ENCODE data around the gene ADCY9.
A peak's percentile ranks its signal among the peaks of the same experiment; 100 is the strongest.
"Not testable (repeated sequence)": the region's sequence is repeated elsewhere in the genome, so short reads cannot be mapped to it uniquely, and the experiment has no call there.

Gene ADCY9

GRCh38 chr16:3945751-3946603, 170.3 kb downstream of the ADCY9 start:
- DNase-seq = no peak

DNA sequence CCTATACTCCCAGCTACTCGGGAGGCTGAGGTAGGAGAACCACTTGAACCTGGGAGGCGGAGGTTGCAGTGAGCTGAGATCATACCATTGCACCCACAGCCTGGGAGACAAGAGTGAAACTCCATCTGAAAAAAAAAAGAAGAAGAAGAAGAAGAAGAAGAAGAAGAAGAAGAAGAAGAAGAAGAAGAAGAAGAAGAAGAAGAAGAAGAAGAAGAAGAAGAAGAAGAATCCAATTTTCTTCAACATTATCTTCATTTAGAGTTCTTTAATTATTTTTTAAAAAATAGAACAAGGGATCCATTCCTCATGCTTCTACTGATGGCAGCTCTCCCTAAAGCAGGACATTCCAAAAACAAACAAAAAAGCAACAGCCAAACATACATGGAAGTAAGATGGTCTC, 171.8 kb downstream of the ADCY9 start:
- DNase-seq = not testable (repeated sequence)

DNA sequence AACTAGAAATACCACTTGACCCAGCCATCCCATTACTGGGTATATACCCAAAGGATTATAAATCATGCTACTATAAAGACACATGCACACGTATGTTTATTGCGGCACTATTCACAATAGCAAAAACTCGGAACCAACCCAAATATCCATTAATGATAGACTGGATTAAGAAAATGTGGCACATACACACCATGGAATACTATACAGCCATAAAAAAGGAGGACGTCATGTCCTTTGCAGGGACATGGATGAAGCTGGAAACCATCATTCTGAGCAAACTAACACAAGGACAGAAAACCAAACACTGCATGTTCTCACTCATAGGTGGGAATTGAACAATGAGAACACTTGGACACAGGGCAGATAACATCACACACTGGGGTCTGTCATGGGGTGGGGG, 174.1 kb downstream of the ADCY9 start:
- not testable (repeated sequence) for DNase-seq

DNA sequence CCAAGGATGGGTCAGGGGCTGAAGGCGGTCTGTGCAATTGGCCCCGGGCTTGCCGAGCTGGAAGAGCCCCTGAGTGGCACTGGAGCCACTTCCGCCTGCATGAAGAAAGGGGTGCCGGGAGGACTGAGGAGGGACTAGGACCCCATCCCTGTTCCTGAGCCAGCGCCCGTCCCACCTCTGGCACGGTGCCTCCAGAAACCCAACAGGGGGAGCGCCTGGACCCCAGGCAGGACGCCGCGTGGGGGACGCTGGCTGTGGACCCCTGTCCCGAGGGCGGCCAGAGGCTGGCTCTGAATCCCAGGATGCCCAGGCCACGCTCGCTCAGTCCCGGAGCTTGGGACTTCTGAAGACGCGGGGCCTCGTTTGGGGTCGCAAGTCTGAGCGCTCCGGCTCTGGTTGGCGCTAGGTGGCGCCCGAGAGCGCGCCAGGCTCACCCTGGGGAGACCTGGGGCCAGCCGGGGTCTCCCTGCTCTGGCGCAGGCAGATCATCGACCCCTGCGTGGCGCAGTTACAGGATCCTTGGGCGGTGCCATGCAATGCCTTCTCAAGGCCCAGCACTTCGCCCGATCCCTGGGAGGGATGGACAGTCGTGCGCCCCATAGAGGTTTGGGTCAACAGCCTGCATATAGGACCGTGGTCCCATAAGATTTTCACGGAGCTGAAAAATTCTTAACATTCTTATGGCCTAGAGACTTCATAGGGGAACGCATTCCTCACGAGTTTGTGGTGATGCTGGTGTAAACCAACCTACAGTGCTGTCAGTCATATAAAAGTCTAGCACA, 177.2 kb downstream of the ADCY9 start:
- DNase-seq = peak; percentile 70

DNA sequence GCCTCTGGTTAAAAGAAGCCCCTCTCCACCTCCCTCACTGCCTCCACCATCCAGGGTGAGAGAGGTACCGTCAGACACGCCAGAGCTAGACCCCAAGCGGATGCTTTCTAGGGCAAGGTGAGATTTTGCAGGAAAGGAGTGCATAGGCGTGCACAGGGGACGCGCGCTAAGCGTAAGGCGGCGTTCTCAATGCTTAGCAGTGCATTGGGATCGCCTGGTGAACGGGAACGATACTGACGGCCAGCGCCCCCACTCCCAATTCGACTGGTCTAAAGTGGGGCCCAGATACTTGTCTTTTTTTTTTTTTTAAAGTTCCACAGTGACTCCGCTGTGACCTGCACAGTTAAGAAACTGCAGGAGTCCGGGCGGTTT, 177.8 kb downstream of the ADCY9 start:
- DNase-seq = no peak

- no peak for DNase-seq
Measured at GRCh38 chr16:3937066-3937875, 179.0 kb downstream of the ADCY9 start.

- no peak for DNase-seq
Measured at GRCh38 chr16:3935921-3936320, 180.3 kb downstream of the ADCY9 start.

GRCh38 chr16:3934491-3935181, 181.6 kb downstream of the ADCY9 start:
- no peak for DNase-seq

GRCh38 chr16:3927147-3927546, 189.1 kb downstream of the ADCY9 start:
- not testable (repeated sequence) for DNase-seq

GRCh38 chr16:3924763-3925162, 191.5 kb downstream of the ADCY9 start:
- no peak for DNase-seq

GRCh38 chr16:3922241-3922640, 194.0 kb downstream of the ADCY9 start:
- DNase-seq = no peak

GRCh38 chr16:3920206-3920605, 196.0 kb downstream of the ADCY9 start:
- no peak for DNase-seq

GRCh38 chr16:3919413-3919812, 196.8 kb downstream of the ADCY9 start:
- DNase-seq = no peak

DNA sequence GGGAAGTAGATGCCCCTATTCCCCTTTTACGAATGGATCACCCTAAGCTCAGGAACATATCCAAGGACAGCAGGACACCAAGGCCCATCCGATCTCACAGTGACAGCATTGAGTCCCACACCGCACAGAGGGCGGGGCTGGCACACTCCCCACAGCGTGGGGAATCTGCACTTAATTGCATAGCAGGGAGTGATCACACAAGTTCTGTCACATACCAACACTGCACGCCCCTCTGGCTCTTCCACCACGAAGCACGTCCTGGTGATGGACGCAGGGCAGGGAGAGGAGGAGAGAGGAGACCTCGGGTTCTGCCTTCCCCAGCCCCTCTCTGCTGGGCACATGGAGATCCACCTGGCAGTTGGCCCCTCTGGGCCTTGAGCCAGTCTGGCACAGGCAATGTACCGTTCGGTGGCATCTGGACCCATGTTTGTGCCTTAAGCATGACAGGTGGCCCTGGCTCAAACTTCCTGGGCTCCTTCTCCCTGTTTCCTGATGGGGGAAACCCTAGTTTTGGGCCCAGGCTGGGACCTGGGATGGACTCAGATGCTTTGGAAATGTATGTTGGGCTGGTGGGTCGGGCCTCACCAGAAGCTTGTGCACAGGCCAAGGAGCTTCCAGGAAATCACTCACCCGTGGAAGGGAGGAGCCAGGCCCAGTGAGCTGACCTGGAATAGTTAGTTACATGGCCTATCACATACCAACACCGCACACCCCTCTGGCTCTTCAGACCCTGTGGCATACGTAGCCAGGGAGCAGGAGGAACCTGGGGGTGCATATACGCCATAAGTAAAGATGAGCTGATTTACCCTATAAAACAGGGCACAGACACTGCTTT, 200.6 kb downstream of the ADCY9 start:
- no peak for DNase-seq

DNA sequence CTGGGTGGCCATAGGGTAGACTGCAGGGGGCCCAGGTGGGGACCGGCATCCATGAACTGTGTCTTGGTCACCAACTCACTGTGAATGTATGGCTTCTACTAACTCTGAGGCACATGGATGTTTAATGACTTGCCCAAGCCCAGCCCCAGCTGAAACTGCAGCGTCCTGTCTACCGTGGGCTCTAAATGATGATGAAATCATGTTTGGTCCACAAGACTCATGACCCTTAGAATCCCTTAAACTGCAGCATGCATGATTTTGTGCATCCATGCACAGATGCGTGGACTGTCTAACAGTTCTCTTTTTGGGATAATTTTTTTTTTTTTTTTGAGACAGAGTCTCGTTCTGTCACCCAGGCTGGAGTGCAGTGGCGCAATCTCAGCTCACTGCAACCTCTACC, 203.3 kb downstream of the ADCY9 start:
- DNase-seq = no peak

Data from stimulated activated CD4-positive, alpha-beta T cell treated with anti-CD3 and anti-CD28 coated beads, Interleukin-4, amount 100 ng/mL, for 1 hour (primary cell).